SK-N-SH (cell line): ENCODE results near the gene ADAMTS9. TPM values are rescaled to one million over a fixed set of nuclear protein-coding genes. Genes with fewer than 3 reads are reported as not detected.

Source experiments
- CTCF ChIA-PET: fragments of 300-600, 350-600 bp; formaldehyde crosslinking; extraction: SDS; loops from one replicate; lab custom pipeline; 2021; lab: Yijun Ruan, JAX
- POLR2A ChIA-PET: fragments of 350-600 bp; sonication (Branson Sonifier 250); formaldehyde crosslinking; extraction: SDS; loops from one replicate; lab custom pipeline; 2020; ENCODE audit warnings: antibody characterized with exemption, inconsistent platforms; lab: Yijun Ruan, JAX
- DNase-seq: peaks from one replicate; pipeline ENCODE4 v3.0.0; 2012
- H2AFZ ChIP-seq: fragments of 200-600 bp; sonication (generic); 2 replicates; pipeline ENCODE4 v1.8.1; 2016; ENCODE audit warnings: antibody characterized with exemption, mild to moderate bottlenecking, low read depth
- H3F3A ChIP-seq: fragments of 200-600 bp; sonication (generic); replicated peaks from 2 replicates; pipeline ENCODE3; 2016; ENCODE audit warnings: antibody characterized with exemption, mild to moderate bottlenecking; ENCODE audit not compliant: insufficient read depth
- H3K27ac ChIP-seq, 2 experiments: fragments of 200-500 bp in 1 of 2; fragments of 200-600 bp in 1 of 2; sonication (Bioruptor generic) in 1 of 2; sonication (generic), shearing (Covaris generic) in 1 of 2; 2 replicates each; pipeline versions ENCODE4 v1.5.1 to v1.6.1; 2014 to 2016; ENCODE audit warnings: low read depth in 2 of 2, inconsistent platforms in 1 of 2, low read length in 1 of 2, mild to moderate bottlenecking in 1 of 2, mixed read lengths in 1 of 2
- H3K27me3 ChIP-seq: fragments of 200-600 bp; sonication (generic), shearing (Covaris generic); 2 replicates; pipeline ENCODE4 v1.6.1; 2016; ENCODE audit warnings: mixed run types; ENCODE audit not compliant: insufficient read depth
- H3K36me3 ChIP-seq, 2 experiments: fragments of 200-500 bp in 1 of 2; fragments of 200-600 bp in 1 of 2; sonication (Bioruptor generic) in 1 of 2; sonication (generic) in 1 of 2; replicated peaks in 1 of 2; 2 replicates each; pipeline versions ENCODE3 to v1.5.1; 2014 to 2016; ENCODE audit warnings: low read length in 1 of 2, mild to moderate bottlenecking in 1 of 2; ENCODE audit not compliant: insufficient read depth in 2 of 2, control insufficient read depth in 1 of 2
- H3K4me1 ChIP-seq, 2 experiments: fragments of 200-500 bp in 1 of 2; fragments of 200-600 bp in 1 of 2; sonication (Bioruptor generic) in 1 of 2; sonication (generic), shearing (Covaris generic) in 1 of 2; 2 replicates each; pipeline versions ENCODE4 v1.5.1 to v1.6.1; 2014 to 2016; ENCODE audit warnings: low read depth in 1 of 2, low read length in 1 of 2, mixed run types in 1 of 2; ENCODE audit not compliant: insufficient read depth in 2 of 2, control insufficient read depth in 1 of 2
- H3K4me2 ChIP-seq: fragments of 200-600 bp; sonication (generic), shearing (Covaris generic); 2 replicates; pipeline ENCODE4 v1.6.1; 2017; ENCODE audit warnings: mixed run types
- H3K4me3 ChIP-seq, 2 experiments: fragments of 200-500 bp in 1 of 2; fragments of 200-600 bp in 1 of 2; sonication (Bioruptor generic) in 1 of 2; sonication (generic), shearing (Covaris generic) in 1 of 2; 2 replicates each; pipeline versions ENCODE4 v1.5.1 to v1.8.1; 2014 to 2016; ENCODE audit warnings: low read depth in 2 of 2, inconsistent platforms in 1 of 2, low read length in 1 of 2, mild to moderate bottlenecking in 1 of 2, mixed read lengths in 1 of 2, moderate library complexity in 1 of 2
- H3K79me2 ChIP-seq: fragments of 200-600 bp; sonication (generic); 2 replicates; pipeline ENCODE4 v1.8.1; 2017; ENCODE audit warnings: mild to moderate bottlenecking; ENCODE audit not compliant: insufficient read depth
- H3K9ac ChIP-seq: fragments of 200-600 bp; sonication (generic); 2 replicates; pipeline ENCODE4 v1.6.1; 2017; ENCODE audit warnings: mixed run types
- H3K9me2 ChIP-seq: fragments of 200-600 bp; sonication (generic); 2 replicates; pipeline ENCODE4 v1.6.1; 2017; ENCODE audit warnings: mixed run types
- H3K9me3 ChIP-seq: fragments of 200-600 bp; sonication (generic); 2 replicates; pipeline ENCODE4 v1.6.1; 2017; ENCODE audit warnings: mixed run types, mild to moderate bottlenecking, moderate library complexity
- H4K20me1 ChIP-seq: fragments of 200-600 bp; sonication (generic); 2 replicates; pipeline ENCODE4 v1.6.1; 2017; ENCODE audit warnings: mild to moderate bottlenecking, mixed run types; ENCODE audit not compliant: insufficient read depth
- CTCF ChIP-seq: fragments of 200-600 bp; sonication (generic); IDR thresholded peaks from 2 replicates; pipeline ENCODE4 v1.6.1; 2017; ENCODE audit warnings: antibody characterized with exemption, mild to moderate bottlenecking, moderate library complexity
- FOSL2 ChIP-seq: IDR thresholded peaks from 2 replicates; pipeline ENCODE4 v1.4.0; 2012; ENCODE audit warnings: low read depth, mild to moderate bottlenecking, moderate library complexity, borderline replicate concordance
- FOXJ3 ChIP-seq: sonication (generic); formaldehyde crosslinking; IDR thresholded peaks from 2 replicates; pipeline ENCODE4 v1.5.1; 2020; ENCODE audit warnings: mild to moderate bottlenecking, missing genetic modification reagents
- GABPA ChIP-seq: IDR thresholded peaks from 2 replicates; pipeline ENCODE4 v1.4.0; 2012; ENCODE audit warnings: low read depth, mild to moderate bottlenecking
- MEF2A ChIP-seq: IDR thresholded peaks from 2 replicates; pipeline ENCODE4 v1.4.0; 2012; ENCODE audit warnings: low read depth, borderline replicate concordance
- MXI1 ChIP-seq: IDR thresholded peaks from 2 replicates; pipeline ENCODE4 v1.6.1; 2012; ENCODE audit warnings: mild to moderate bottlenecking, low read depth, low read length, improper control_type of control experiment
- PBX3 ChIP-seq: IDR thresholded peaks from 2 replicates; pipeline ENCODE4; 2012
- POLR2AphosphoS5 ChIP-seq: IDR thresholded peaks from 2 replicates; pipeline ENCODE4 v1.6.1; 2012; ENCODE audit warnings: low read depth, low read length
- RAD21 ChIP-seq: IDR thresholded peaks from 2 replicates; pipeline ENCODE4 v1.6.1; 2012; ENCODE audit warnings: mild to moderate bottlenecking, low read length
- REST ChIP-seq: IDR thresholded peaks from 2 replicates; pipeline ENCODE4 v1.6.1; 2012; ENCODE audit warnings: mild to moderate bottlenecking, low read depth, low read length, moderate library complexity
- SIN3A ChIP-seq: IDR thresholded peaks from 2 replicates; pipeline ENCODE4 v1.6.1; 2012; ENCODE audit warnings: low read depth, mild to moderate bottlenecking, low read length, moderate library complexity, borderline replicate concordance
- SMC3 ChIP-seq: IDR thresholded peaks from 2 replicates; pipeline ENCODE4 v1.6.1; 2012; ENCODE audit warnings: low read depth, low read length, improper control_type of control experiment
- TAF1 ChIP-seq: IDR thresholded peaks from 2 replicates; pipeline ENCODE4 v1.6.1; 2012; ENCODE audit warnings: low read depth, mild to moderate bottlenecking, low read length, moderate library complexity, borderline replicate concordance
- USF1 ChIP-seq: IDR thresholded peaks from 2 replicates; pipeline ENCODE4 v1.4.0; 2012; ENCODE audit warnings: low read depth, borderline replicate concordance
- USF2 ChIP-seq: fragments of 150-350 bp; IDR thresholded peaks from 2 replicates; pipeline ENCODE4 v1.6.1; 2017; ENCODE audit warnings: antibody characterized with exemption, low read length, low read depth, borderline replicate concordance
- WGBS: methylation state at CpG from one replicate; pipeline ENCODE4 v1.1.6; 2017; ENCODE audit warnings: low lambda C conversion rate; 5-methylcytosine and 5-hydroxymethylcytosine counted together
- polyA plus RNA-seq, 3 experiments: library from polyadenylated mRNA; depleted of rRNA; stranded (reverse); fragments of >200 nt; gene quantifications; 2 replicates each; pipeline ENCODE4 v1.2.3, GENCODE V29; 2012

The ADAMTS9 gene
- polyA plus RNA-seq, 1 of the 3 experiments (the other 2 are of a cell fraction) = 4.1 TPM

- TF ChIP-seq USF2 = no peak
These were observed 128.2 kb downstream of the ADAMTS9 start (continued) for GRCh38 chr3:64559588-64559987.

GRCh38 chr3:64556046-64556445 is 131.8 kb downstream of the ADAMTS9 start:
- POLR2A ChIA-PET = no interaction called here
- no peaks in the 10 kb centered on the region; a peak in 1 of 4 replicates for H3K4me1 ChIP-seq
- H3K9me3 ChIP-seq = no peaks in the 10 kb centered on the region
- no peak overlapping the region for H2AFZ ChIP-seq
- no peak for DNase-seq
- CTCF ChIA-PET = interaction anchor here (2.5 kb wide), 1 partner anchor 19 kb away, joined by 7 read pairs; no protein-coding TSS in a partner anchor
- H3F3A ChIP-seq = no peaks in the 10 kb centered on the region
- no peaks in the 10 kb centered on the region for H3K27me3 ChIP-seq
- no peak overlapping the region for H3K9ac ChIP-seq
- H3K79me2 ChIP-seq = no peaks in the 10 kb centered on the region
- H3K36me3 ChIP-seq = peaks cover 0 to 53% of the 10 kb centered on the region in 2 experiments
- H4K20me1 ChIP-seq = no peaks in the 10 kb centered on the region
- H3K4me3 ChIP-seq = no peak overlapping the region
- H3K4me2 ChIP-seq = no peak overlapping the region
- H3K27ac ChIP-seq = no peak overlapping the region
- TF ChIP-seq PBX3 (no peak), CTCF (no peak), FOSL2 (no peak), USF1 (no peak), FOXJ3 (CRISPR knock-in tag) (no peak), MXI1 (no peak), RAD21 (no peak), TAF1 (no peak), REST (no peak), GABPA (no peak), SMC3 (no peak), POLR2AphosphoS5 (no peak), SIN3A (no peak), MEF2A (no peak)
- no peaks in the 10 kb centered on the region for H3K9me2 ChIP-seq
- 91% methylated on average over 3 of the region's 3 CpGs for WGBS
